HCT116 (cell line): ENCODE results near the gene IRF2BP2. TPM values are rescaled to one million over a fixed set of nuclear protein-coding genes. Genes with fewer than 3 reads are reported as not detected.

ENCODE experiments used
- ATAC-seq: fragments of 200-7000 bp; cut with Tn5 transposase; 2 replicates; pipeline ENCODE4 v1.9.1; 2020; ENCODE audit warnings: mild to moderate bottlenecking, moderate library complexity
- BruUV-seq: library from RNA; stranded (reverse); fragments of 400-500 nt; replicated peaks from 2 replicates; lab custom pipeline; 2021; lab: Mats Ljungman, UMichigan
- CTCF ChIA-PET: fragments of 300-600 bp; sonication (Branson Sonifier 250); formaldehyde crosslinking; loops from one replicate; lab custom pipeline; 2021; ENCODE audit warnings: antibody characterized with exemption; lab: Charles Lee
- POLR2A ChIA-PET: fragments of 300-600, 350-600 bp; sonication (Branson Sonifier 250); formaldehyde crosslinking; loops from one replicate; lab custom pipeline; 2021; ENCODE audit warnings: antibody characterized with exemption; lab: Charles Lee
- RAD21 ChIA-PET, 2 experiments: fragments of 300-600 bp; sonication (Branson Sonifier 250); formaldehyde crosslinking; loops; one replicate each; lab custom pipeline; 2023; ENCODE audit warnings: low total read pairs in 2 of 2; ENCODE audit not compliant: uncharacterized antibody in 2 of 2, unreplicated experiment in 2 of 2, low non-redundant PET in 1 of 2; lab: Charles Lee
- DNase-seq: peaks from one replicate; pipeline ENCODE4 v3.0.0-alpha.2; 2010; ENCODE audit warnings: low read depth, low spot score
- H2AFZ ChIP-seq: fragments of 200-600 bp; shearing (Covaris generic), sonication (generic); 2 replicates; pipeline ENCODE4 v1.6.1; 2017; ENCODE audit warnings: low read depth, mixed run types, mixed read lengths, antibody characterized with exemption, low read length; ENCODE audit not compliant: poor library complexity, severe bottlenecking
- H3K27ac ChIP-seq: 2 replicates; pipeline ENCODE4 v1.5.1; 2012; ENCODE audit warnings: low read depth, low read length
- H3K27me3 ChIP-seq: fragments of 200-600 bp; sonication (generic); 2 replicates; pipeline ENCODE4 v1.6.1; 2016; ENCODE audit warnings: mixed run types, low read length, mixed read lengths; ENCODE audit not compliant: insufficient read depth
- H3K36me3 ChIP-seq, 2 experiments: fragments of 200-500 bp in 1 of 2; fragments of 200-600 bp in 1 of 2; sonication (Bioruptor generic) in 1 of 2; sonication (generic) in 1 of 2; 2 replicates each; pipeline versions ENCODE4 v1.5.1 to v1.6.1; 2014 to 2016; ENCODE audit warnings: low read length in 2 of 2, inconsistent platforms in 1 of 2, mixed read lengths in 1 of 2, mixed run types in 1 of 2; ENCODE audit not compliant: insufficient read depth in 2 of 2, control insufficient read depth in 1 of 2
- H3K4me1 ChIP-seq, 2 experiments: fragments of 200-600 bp in 1 of 2; sonication (generic) in 1 of 2; 2 replicates each; pipeline versions ENCODE4 v1.5.1 to v1.6.1; 2012 to 2017; ENCODE audit warnings: low read length in 2 of 2, inconsistent platforms in 1 of 2, mild to moderate bottlenecking in 1 of 2, mixed read lengths in 1 of 2, mixed run types in 1 of 2, moderate library complexity in 1 of 2; ENCODE audit not compliant: insufficient read depth in 2 of 2, control insufficient read depth in 1 of 2
- H3K4me2 ChIP-seq: fragments of 200-600 bp; sonication (generic); 2 replicates; pipeline ENCODE4 v1.6.1; 2017; ENCODE audit warnings: mixed run types, low read length, mixed read lengths
- H3K4me3 ChIP-seq, 2 experiments: fragments of 200-600 bp in 1 of 2; sonication (generic) in 1 of 2; replicated peaks in 1 of 2; 2 replicates each; pipeline ENCODE4 v1.5.1; 2011 to 2016; ENCODE audit warnings: low read length in 2 of 2, control low read depth in 1 of 2, low read depth in 1 of 2, mild to moderate bottlenecking in 1 of 2, mixed read lengths in 1 of 2, mixed run types in 1 of 2
- H3K79me2 ChIP-seq: fragments of 200-600 bp; sonication (generic); 2 replicates; pipeline ENCODE4 v1.6.1; 2017; ENCODE audit warnings: mild to moderate bottlenecking, mixed run types, low read length, moderate library complexity, mixed read lengths; ENCODE audit not compliant: insufficient read depth
- H3K9ac ChIP-seq: fragments of 200-600 bp; sonication (generic); 2 replicates; pipeline ENCODE4 v1.6.1; 2016; ENCODE audit warnings: low read length, mixed read lengths
- H3K9me2 ChIP-seq: fragments of 200-600 bp; sonication (generic), shearing (Covaris generic); 2 replicates; pipeline ENCODE4 v1.6.1; 2017; ENCODE audit warnings: mixed run types, mild to moderate bottlenecking, moderate library complexity; ENCODE audit not compliant: insufficient read depth
- H3K9me3 ChIP-seq, 2 experiments: fragments of 200-500 bp in 1 of 2; fragments of 200-600 bp in 1 of 2; sonication (Bioruptor generic) in 1 of 2; sonication (generic) in 1 of 2; 2 replicates each; pipeline ENCODE4 v1.6.1; 2014 to 2017; ENCODE audit warnings: low read length in 2 of 2, mixed read lengths in 2 of 2, inconsistent platforms in 1 of 2, low read depth in 1 of 2, mild to moderate bottlenecking in 1 of 2, mixed run types in 1 of 2, moderate library complexity in 1 of 2; ENCODE audit not compliant: control insufficient read depth in 1 of 2, insufficient read depth in 1 of 2
- H4K20me1 ChIP-seq: fragments of 200-600 bp; sonication (generic), shearing (Covaris generic); 2 replicates; pipeline ENCODE4 v1.6.1; 2017; ENCODE audit warnings: mixed run types, mild to moderate bottlenecking, moderate library complexity; ENCODE audit not compliant: insufficient read depth
- CBX3 ChIP-seq: IDR thresholded peaks from 2 replicates; pipeline ENCODE4 v1.6.1; 2012; ENCODE audit warnings: low read depth
- CEBPB ChIP-seq: IDR thresholded peaks from 2 replicates; pipeline ENCODE4 v1.6.1; 2012; ENCODE audit warnings: low read depth
- EZH2phosphoT487 ChIP-seq: fragments of 200-600 bp; IDR thresholded peaks from 2 replicates; pipeline ENCODE4 v1.6.1; 2018; ENCODE audit warnings: antibody characterized with exemption, borderline replicate concordance
- FOSL1 ChIP-seq: IDR thresholded peaks from 2 replicates; pipeline ENCODE4 v1.6.1; 2012; ENCODE audit warnings: low read depth
- JUND ChIP-seq: IDR thresholded peaks from 2 replicates; pipeline ENCODE4 v1.6.1; 2012
- POLR2A ChIP-seq: IDR thresholded peaks from 2 replicates; pipeline ENCODE4 v1.7.0; 2011; ENCODE audit warnings: borderline replicate concordance; ENCODE audit not compliant: insufficient read depth, insufficient read length; ENCODE audit errors: extremely low read depth
- POLR2AphosphoS5 ChIP-seq: IDR thresholded peaks from 2 replicates; pipeline ENCODE4 v1.6.1; 2011; ENCODE audit warnings: mild to moderate bottlenecking, low read depth, low read length, moderate library complexity
- SP1 ChIP-seq: IDR thresholded peaks from 2 replicates; pipeline ENCODE4 v1.6.1; 2012; ENCODE audit warnings: low read depth
- SRF ChIP-seq: IDR thresholded peaks from 2 replicates; pipeline ENCODE4 v1.6.1; 2012; ENCODE audit warnings: low read depth
- TCF7L2 ChIP-seq: IDR thresholded peaks from 2 replicates; pipeline ENCODE4 v1.7.0; 2011; ENCODE audit warnings: borderline replicate concordance, inconsistent platforms; ENCODE audit not compliant: insufficient read depth, insufficient read length; ENCODE audit errors: extremely low read depth
- YY1 ChIP-seq: IDR thresholded peaks from 2 replicates; pipeline ENCODE4 v1.6.1; 2011; ENCODE audit warnings: low read length, low read depth, moderate library complexity, mild to moderate bottlenecking; ENCODE audit not compliant: insufficient replicate concordance; ENCODE audit errors: extremely low read depth
- ZFX ChIP-seq: fragments of 450-650 bp; IDR thresholded peaks from 2 replicates; pipeline ENCODE4 v1.6.1; 2017
- ZNF274 ChIP-seq: fragments of 200-500 bp; sonication (Bioruptor generic); IDR thresholded peaks from 2 replicates; pipeline ENCODE4 v1.6.1; 2014; ENCODE audit warnings: mild to moderate bottlenecking, low read depth, low read length, inconsistent platforms
- intact Hi-C: fragments of 100-400 bp; cut with micrococcal nuclease; formaldehyde crosslinking; loops from 2 replicates; pipeline ENCODE4 v1.10.0; 2022
- total RNA-seq: library from RNA; stranded (reverse); gene quantifications from one replicate; pipeline ENCODE4 v1.2.1, GENCODE V29; 2021; ENCODE audit not compliant: unreplicated experiment
- TF ChIP-seq, protein P1 (sequence below): IDR thresholded peaks from 2 replicates; pipeline ENCODE4 v1.6.1; 2012; ENCODE audit warnings: low read depth
- TF ChIP-seq, protein P2 (sequence below): IDR thresholded peaks from 2 replicates; pipeline ENCODE4 v1.6.1; 2012
- TF ChIP-seq, protein P3 (sequence below): IDR thresholded peaks from 2 replicates; pipeline ENCODE4 v1.6.1; 2011; ENCODE audit warnings: mild to moderate bottlenecking, low read length, moderate library complexity; ENCODE audit not compliant: insufficient replicate concordance; ENCODE audit errors: extremely low read depth

Gene IRF2BP2
- total RNA-seq, 1 experiment from 2014 or later: 61.3 TPM

DNA sequence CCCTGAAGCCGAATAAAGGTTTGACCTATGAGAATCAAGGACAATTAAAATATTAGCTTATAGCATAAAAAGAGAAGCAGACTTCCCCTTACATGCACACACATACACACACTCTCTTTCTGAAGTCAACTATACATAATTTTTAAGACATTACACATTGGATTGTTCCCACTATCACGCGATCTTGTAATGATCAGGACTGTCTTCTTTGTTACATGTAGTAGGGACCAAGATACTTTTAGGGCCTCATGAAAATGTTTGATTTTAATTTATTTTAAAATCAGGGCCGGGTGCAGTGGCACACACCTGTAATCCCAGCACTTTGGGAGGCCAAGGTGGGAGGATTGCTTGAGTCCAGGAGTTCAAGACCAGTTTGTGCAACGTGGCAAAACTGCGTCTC, 16.4 kb upstream of the IRF2BP2 start (continued):
- no peak for TF ChIP-seq TCF7L2
- TF ChIP-seq, protein P1, sequence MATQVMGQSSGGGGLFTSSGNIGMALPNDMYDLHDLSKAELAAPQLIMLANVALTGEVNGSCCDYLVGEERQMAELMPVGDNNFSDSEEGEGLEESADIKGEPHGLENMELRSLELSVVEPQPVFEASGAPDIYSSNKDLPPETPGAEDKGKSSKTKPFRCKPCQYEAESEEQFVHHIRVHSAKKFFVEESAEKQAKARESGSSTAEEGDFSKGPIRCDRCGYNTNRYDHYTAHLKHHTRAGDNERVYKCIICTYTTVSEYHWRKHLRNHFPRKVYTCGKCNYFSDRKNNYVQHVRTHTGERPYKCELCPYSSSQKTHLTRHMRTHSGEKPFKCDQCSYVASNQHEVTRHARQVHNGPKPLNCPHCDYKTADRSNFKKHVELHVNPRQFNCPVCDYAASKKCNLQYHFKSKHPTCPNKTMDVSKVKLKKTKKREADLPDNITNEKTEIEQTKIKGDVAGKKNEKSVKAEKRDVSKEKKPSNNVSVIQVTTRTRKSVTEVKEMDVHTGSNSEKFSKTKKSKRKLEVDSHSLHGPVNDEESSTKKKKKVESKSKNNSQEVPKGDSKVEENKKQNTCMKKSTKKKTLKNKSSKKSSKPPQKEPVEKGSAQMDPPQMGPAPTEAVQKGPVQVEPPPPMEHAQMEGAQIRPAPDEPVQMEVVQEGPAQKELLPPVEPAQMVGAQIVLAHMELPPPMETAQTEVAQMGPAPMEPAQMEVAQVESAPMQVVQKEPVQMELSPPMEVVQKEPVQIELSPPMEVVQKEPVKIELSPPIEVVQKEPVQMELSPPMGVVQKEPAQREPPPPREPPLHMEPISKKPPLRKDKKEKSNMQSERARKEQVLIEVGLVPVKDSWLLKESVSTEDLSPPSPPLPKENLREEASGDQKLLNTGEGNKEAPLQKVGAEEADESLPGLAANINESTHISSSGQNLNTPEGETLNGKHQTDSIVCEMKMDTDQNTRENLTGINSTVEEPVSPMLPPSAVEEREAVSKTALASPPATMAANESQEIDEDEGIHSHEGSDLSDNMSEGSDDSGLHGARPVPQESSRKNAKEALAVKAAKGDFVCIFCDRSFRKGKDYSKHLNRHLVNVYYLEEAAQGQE: no peak

DNA sequence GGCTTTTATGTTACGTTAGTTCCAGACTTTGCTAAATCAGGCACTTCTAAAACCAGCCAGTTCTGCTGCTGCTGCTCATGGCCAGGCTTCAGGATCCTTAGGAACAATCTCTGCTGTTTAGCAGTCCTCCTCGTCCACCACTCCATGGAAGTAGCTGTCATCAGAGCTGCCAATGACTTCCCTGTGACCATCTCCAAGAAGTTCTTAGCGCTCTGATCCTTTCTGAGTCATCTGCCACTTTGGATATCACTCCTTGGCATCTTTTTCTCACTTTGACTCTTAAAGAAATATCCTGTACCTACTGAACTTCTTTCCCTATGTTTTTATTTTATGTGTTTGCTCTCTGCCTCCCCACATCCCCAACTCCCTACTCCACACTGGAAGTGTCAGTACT, 14.7 kb upstream of the IRF2BP2 start:
- no peak overlapping the region for H2AFZ ChIP-seq
- no peaks in the 10 kb centered on the region for H3K36me3 ChIP-seq
- ChIA-PET RAD21 (no interaction called here), CTCF (no interaction called here), POLR2A (interaction anchor here (1.4 kb wide), 1 partner anchor 11 kb away, joined by 4 read pairs; no protein-coding TSS in a partner anchor)
- intact Hi-C loops: no loop called here
- H3K4me3 ChIP-seq: no peak overlapping the region
- H3K27me3 ChIP-seq: no peaks in the 10 kb centered on the region
- H3K27ac ChIP-seq: no peak overlapping the region
- peaks cover 0 to 17% of the 10 kb centered on the region in 2 experiments; a peak in 2 of 4 replicates for H3K4me1 ChIP-seq
- DNase-seq: no peak
- H4K20me1 ChIP-seq: no peaks in the 10 kb centered on the region
- H3K9me2 ChIP-seq: no peaks in the 10 kb centered on the region
- ATAC-seq: no peak
- H3K4me2 ChIP-seq: no peak overlapping the region
- no peaks in the 10 kb centered on the region for H3K79me2 ChIP-seq
- H3K9me3 ChIP-seq: no peaks in the 10 kb centered on the region
- H3K9ac ChIP-seq: no peak overlapping the region
- BruUV-seq: no TSS peak
- no peak for TF ChIP-seq POLR2A
- TF ChIP-seq, protein P2, sequence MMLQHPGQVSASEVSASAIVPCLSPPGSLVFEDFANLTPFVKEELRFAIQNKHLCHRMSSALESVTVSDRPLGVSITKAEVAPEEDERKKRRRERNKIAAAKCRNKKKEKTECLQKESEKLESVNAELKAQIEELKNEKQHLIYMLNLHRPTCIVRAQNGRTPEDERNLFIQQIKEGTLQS: no peak
- no peak for TF ChIP-seq SRF
- TF ChIP-seq ZFX: no peak
- TF ChIP-seq CEBPB: no peak
- no peak for TF ChIP-seq EZH2phosphoT487
- TF ChIP-seq, protein P1: no peak
- TF ChIP-seq POLR2AphosphoS5: no peak
- no peak for TF ChIP-seq SP1
- no peak for TF ChIP-seq ZNF274
- no peak for TF ChIP-seq TCF7L2
- TF ChIP-seq YY1: no peak
- TF ChIP-seq CBX3: no peak
- no peak for TF ChIP-seq FOSL1
- no peak for TF ChIP-seq JUND
- TF ChIP-seq, protein P3, sequence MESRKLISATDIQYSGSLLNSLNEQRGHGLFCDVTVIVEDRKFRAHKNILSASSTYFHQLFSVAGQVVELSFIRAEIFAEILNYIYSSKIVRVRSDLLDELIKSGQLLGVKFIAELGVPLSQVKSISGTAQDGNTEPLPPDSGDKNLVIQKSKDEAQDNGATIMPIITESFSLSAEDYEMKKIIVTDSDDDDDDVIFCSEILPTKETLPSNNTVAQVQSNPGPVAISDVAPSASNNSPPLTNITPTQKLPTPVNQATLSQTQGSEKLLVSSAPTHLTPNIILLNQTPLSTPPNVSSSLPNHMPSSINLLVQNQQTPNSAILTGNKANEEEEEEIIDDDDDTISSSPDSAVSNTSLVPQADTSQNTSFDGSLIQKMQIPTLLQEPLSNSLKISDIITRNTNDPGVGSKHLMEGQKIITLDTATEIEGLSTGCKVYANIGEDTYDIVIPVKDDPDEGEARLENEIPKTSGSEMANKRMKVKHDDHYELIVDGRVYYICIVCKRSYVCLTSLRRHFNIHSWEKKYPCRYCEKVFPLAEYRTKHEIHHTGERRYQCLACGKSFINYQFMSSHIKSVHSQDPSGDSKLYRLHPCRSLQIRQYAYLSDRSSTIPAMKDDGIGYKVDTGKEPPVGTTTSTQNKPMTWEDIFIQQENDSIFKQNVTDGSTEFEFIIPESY: no peak
